Measurements from ENCODE around the gene CTSL. TPM values are rescaled to one million over a fixed set of nuclear protein-coding genes. Genes with fewer than 3 reads are reported as not detected.

CTSL gene
- total and polyA plus RNA-seq, 4 donors, result 156 to 210 (median 180) TPM

DNA sequence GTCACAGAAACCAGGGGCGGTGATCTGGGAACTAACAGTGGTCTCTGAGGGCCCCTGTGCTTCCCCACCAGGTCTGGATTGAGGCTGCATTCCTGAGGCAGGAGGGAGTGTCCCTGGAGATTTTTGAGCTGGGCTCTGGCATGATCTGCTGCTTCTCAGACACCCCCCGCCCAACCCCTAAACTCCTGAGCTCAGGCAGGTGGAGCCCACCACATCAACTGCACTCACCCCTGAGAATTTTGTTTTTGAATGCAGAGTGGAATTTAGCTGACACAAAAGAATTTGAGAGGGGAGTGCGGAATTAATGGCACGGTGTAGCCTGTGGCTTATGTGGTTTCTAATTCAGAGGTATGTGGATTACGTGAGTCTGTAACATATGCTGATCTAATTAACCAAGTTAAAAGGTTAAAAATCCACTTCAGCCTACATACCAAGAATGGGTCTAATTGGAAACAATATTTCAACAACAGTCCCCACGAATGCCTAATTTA lies 23.9 kb upstream of the CTSL start:
- no peaks in the 10 kb centered on the region for H3K9me3 ChIP-seq (ENCODE audit: control insufficient read depth in 4 of 4, low read length in 3 of 4)

GRCh38 chr9:87702921-87703320 lies 23.0 kb upstream of the CTSL start:
- Histone ChIP-seq H3K9ac (ENCODE audit: low read depth in 1 of 2, low read length in 2 of 2) (no peak overlapping the region), H3K36me3 (ENCODE audit: control insufficient read depth in 4 of 4, insufficient read depth in 3 of 4, low read depth in 1 of 4, low read length in 3 of 4) (peaks cover 1 to 59% (median 49%) of the 10 kb centered on the region in 4 donors), H3K4me1 (ENCODE audit: control insufficient read depth in 4 of 4, insufficient read depth in 4 of 4, low read length in 3 of 4) (no peaks in the 10 kb centered on the region), H3K27me3 (ENCODE audit: control insufficient read depth in 4 of 4, insufficient read depth in 4 of 4, low read length in 3 of 4) (no peaks in the 10 kb centered on the region), H3K4me3 (ENCODE audit: low read depth in 1 of 3, low read length in 3 of 3) (no peak overlapping the region), H3K9me3 (ENCODE audit: control insufficient read depth in 4 of 4, low read length in 3 of 4) (no peaks in the 10 kb centered on the region), H3K27ac (ENCODE audit: low read depth in 1 of 2, low read length in 2 of 2) (peak overlapping the region in 1 of 2 donors; percentile 0)
- TF ChIP-seq JUND (IDR thresholded peaks at IDR 0.05) (no peak), YY1 (IDR thresholded peaks at IDR 0.05) (no peak), RAD21 (IDR thresholded peaks at IDR 0.05) (no peak), CTCF (IDR thresholded peaks at IDR 0.05; ENCODE audit: low read depth, low read length, missing input control) (no peak), HNF4G (IDR thresholded peaks at IDR 0.05) (no peak), RXRA (IDR thresholded peaks at IDR 0.05) (no peak), NR2F2 (IDR thresholded peaks at IDR 0.05) (no peak), FOXA2 (IDR thresholded peaks at IDR 0.05) (no peak), ATF3 (IDR thresholded peaks at IDR 0.05) (no peak), SP1 (IDR thresholded peaks at IDR 0.05) (no peak), HNF4A (conservative IDR thresholded peaks at IDR 0.05) (no peak), FOXA1 (IDR thresholded peaks at IDR 0.05) (no peak), REST (IDR thresholded peaks at IDR 0.05) (no peak)
- TF ChIP-seq, protein P1, sequence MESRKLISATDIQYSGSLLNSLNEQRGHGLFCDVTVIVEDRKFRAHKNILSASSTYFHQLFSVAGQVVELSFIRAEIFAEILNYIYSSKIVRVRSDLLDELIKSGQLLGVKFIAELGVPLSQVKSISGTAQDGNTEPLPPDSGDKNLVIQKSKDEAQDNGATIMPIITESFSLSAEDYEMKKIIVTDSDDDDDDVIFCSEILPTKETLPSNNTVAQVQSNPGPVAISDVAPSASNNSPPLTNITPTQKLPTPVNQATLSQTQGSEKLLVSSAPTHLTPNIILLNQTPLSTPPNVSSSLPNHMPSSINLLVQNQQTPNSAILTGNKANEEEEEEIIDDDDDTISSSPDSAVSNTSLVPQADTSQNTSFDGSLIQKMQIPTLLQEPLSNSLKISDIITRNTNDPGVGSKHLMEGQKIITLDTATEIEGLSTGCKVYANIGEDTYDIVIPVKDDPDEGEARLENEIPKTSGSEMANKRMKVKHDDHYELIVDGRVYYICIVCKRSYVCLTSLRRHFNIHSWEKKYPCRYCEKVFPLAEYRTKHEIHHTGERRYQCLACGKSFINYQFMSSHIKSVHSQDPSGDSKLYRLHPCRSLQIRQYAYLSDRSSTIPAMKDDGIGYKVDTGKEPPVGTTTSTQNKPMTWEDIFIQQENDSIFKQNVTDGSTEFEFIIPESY (IDR thresholded peaks at IDR 0.05), result no peak
- WGBS, result 96% methylated on average over 9 of the region's 9 CpGs
- DNase-seq (ENCODE audit: low spot score), result no peak

More for the DNA sequence above, 23.9 kb upstream of the CTSL start:
- no peak overlapping the region for H3K9ac ChIP-seq (ENCODE audit: low read depth in 1 of 2, low read length in 2 of 2)
- H3K27ac ChIP-seq (ENCODE audit: low read depth in 1 of 2, low read length in 2 of 2), result no peak overlapping the region
- TF ChIP-seq FOXA2 (IDR thresholded peaks at IDR 0.05) (no peak), SP1 (IDR thresholded peaks at IDR 0.05) (no peak), REST (IDR thresholded peaks at IDR 0.05) (no peak), GABPA (IDR thresholded peaks at IDR 0.05 in 1 of 2, conservative IDR thresholded peaks at IDR 0.05 in 1 of 2) (no peak), HNF4G (IDR thresholded peaks at IDR 0.05) (no peak)
- H3K36me3 ChIP-seq (ENCODE audit: control insufficient read depth in 4 of 4, insufficient read depth in 3 of 4, low read depth in 1 of 4, low read length in 3 of 4), result peaks cover 4 to 56% (median 46%) of the 10 kb centered on the region in 4 donors
- no peak for DNase-seq (ENCODE audit: low spot score)
- H3K4me3 ChIP-seq (ENCODE audit: low read depth in 1 of 3, low read length in 3 of 3), result no peak overlapping the region
- no peaks in the 10 kb centered on the region for H3K4me1 ChIP-seq (ENCODE audit: control insufficient read depth in 4 of 4, insufficient read depth in 4 of 4, low read length in 3 of 4)
- H3K27me3 ChIP-seq (ENCODE audit: control insufficient read depth in 4 of 4, insufficient read depth in 4 of 4, low read length in 3 of 4), result no peaks in the 10 kb centered on the region
- WGBS, result 88% methylated on average over 6 of the region's 6 CpGs

Measured in liver (tissue), 9 donors.